Sigmoid colon (tissue), 4 donors: ENCODE results near the gene PDILT.

ENCODE experiments used
- POLR2A ChIP-seq, 2 donors: fragments of 450-650 bp; IDR thresholded peaks; one replicate each; pipeline ENCODE4 v1.6.1; 2016; ENCODE audit warnings: antibody characterized with exemption in 2 of 2, mild to moderate bottlenecking in 2 of 2, moderate library complexity in 2 of 2
- POLR2AphosphoS5 ChIP-seq, 4 donors: sonication (generic); formaldehyde crosslinking; IDR thresholded peaks; one replicate each; pipeline ENCODE4 v1.6.1; 2017; ENCODE audit warnings: antibody characterized with exemption in 4 of 4
- TF ChIP-seq, protein P1 (sequence below), 4 experiments: fragments of 450-650 bp in 3 of 4; fragments of 200-600 bp in 1 of 4; IDR thresholded peaks; one replicate each; pipeline ENCODE4 v1.5.1; 2016 to 2019; ENCODE audit warnings: antibody characterized with exemption in 4 of 4, mild to moderate bottlenecking in 3 of 4, moderate library complexity in 2 of 4

DNA sequence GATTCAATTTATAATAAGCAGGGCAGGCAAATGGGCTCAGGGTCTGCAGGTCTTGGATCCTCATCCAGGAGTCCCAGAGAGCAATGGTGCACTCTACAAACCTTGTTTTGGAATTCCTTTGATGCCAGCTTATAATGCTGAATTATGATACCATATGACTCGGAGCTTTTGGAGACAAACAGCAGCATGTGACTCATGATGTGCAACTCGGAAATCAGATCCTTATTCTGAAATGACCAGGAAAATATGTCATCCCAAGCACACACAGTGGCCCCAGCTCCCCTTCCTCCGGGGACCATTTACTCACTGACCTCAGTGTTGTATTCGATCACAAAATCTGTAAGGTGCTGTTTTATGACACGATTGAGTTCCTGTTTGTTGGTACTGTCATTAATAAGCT lies 31.8 kb downstream of the PDILT start:
- TF ChIP-seq, protein P1, sequence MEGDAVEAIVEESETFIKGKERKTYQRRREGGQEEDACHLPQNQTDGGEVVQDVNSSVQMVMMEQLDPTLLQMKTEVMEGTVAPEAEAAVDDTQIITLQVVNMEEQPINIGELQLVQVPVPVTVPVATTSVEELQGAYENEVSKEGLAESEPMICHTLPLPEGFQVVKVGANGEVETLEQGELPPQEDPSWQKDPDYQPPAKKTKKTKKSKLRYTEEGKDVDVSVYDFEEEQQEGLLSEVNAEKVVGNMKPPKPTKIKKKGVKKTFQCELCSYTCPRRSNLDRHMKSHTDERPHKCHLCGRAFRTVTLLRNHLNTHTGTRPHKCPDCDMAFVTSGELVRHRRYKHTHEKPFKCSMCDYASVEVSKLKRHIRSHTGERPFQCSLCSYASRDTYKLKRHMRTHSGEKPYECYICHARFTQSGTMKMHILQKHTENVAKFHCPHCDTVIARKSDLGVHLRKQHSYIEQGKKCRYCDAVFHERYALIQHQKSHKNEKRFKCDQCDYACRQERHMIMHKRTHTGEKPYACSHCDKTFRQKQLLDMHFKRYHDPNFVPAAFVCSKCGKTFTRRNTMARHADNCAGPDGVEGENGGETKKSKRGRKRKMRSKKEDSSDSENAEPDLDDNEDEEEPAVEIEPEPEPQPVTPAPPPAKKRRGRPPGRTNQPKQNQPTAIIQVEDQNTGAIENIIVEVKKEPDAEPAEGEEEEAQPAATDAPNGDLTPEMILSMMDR (IDR thresholded peaks at IDR 0.05) = no peak
- TF ChIP-seq POLR2A (IDR thresholded peaks at IDR 0.05) (no peak), POLR2AphosphoS5 (IDR thresholded peaks at IDR 0.05) (no peak)
